Endodermal cell (in vitro differentiated cells): Measurements from ENCODE around the gene ACTN4. TPM values are rescaled to one million over a fixed set of nuclear protein-coding genes. Genes with fewer than 3 reads are reported as not detected.

Experiments used
- DNase-seq: peaks from one replicate; pipeline ENCODE4 v3.0.0-alpha.2; 2017
- H3K27ac ChIP-seq: 2 replicates; pipeline ENCODE4 v1.5.1; 2013; ENCODE audit warnings: mild to moderate bottlenecking, low read depth, low read length, moderate library complexity
- H3K27me3 ChIP-seq: 2 replicates; pipeline ENCODE4 v1.6.1; 2013; ENCODE audit warnings: mild to moderate bottlenecking, low read length, moderate library complexity; ENCODE audit not compliant: insufficient read depth, control insufficient read depth, poor library complexity, severe bottlenecking
- H3K36me3 ChIP-seq: 2 replicates; pipeline ENCODE4 v1.7.0; 2013; ENCODE audit warnings: mild to moderate bottlenecking, low read length, moderate library complexity; ENCODE audit not compliant: control insufficient read depth, insufficient read depth
- H3K4me1 ChIP-seq: one replicate; pipeline ENCODE4 v1.7.0; 2013; ENCODE audit warnings: low read length; ENCODE audit not compliant: control insufficient read depth, insufficient read depth
- H3K4me3 ChIP-seq: 2 replicates; pipeline ENCODE4 v1.5.1; 2013; ENCODE audit warnings: mild to moderate bottlenecking, low read length, moderate library complexity
- H3K9ac ChIP-seq: 2 replicates; pipeline ENCODE4 v1.6.1; 2013; ENCODE audit warnings: mild to moderate bottlenecking, low read length, moderate library complexity; ENCODE audit not compliant: poor library complexity, severe bottlenecking; ENCODE audit errors: extremely low read depth
- H3K9me3 ChIP-seq: 2 replicates; pipeline ENCODE4 v1.6.1; 2013; ENCODE audit warnings: mild to moderate bottlenecking, low read length, moderate library complexity; ENCODE audit not compliant: control insufficient read depth
- H3K27ac Mint-ChIP-seq: 2 replicates; pipeline ENCODE4 v1.8.0; 2020; ENCODE audit warnings: mixed read lengths
- H3K27me3 Mint-ChIP-seq: 2 replicates; pipeline ENCODE4 v1.8.0; 2021; ENCODE audit warnings: mild to moderate bottlenecking, mixed read lengths; ENCODE audit not compliant: insufficient read depth
- H3K36me3 Mint-ChIP-seq: 2 replicates; pipeline ENCODE4 v1.8.0; 2020; ENCODE audit warnings: low read depth, mixed read lengths
- H3K4me1 Mint-ChIP-seq: 2 replicates; pipeline ENCODE4 v1.8.0; 2020; ENCODE audit warnings: mixed read lengths
- H3K4me3 Mint-ChIP-seq: 2 replicates; pipeline ENCODE4 v1.8.0; 2020; ENCODE audit warnings: mild to moderate bottlenecking, moderate library complexity, mixed read lengths
- H3K9me3 Mint-ChIP-seq: 2 replicates; pipeline ENCODE4 v1.8.0; 2020; ENCODE audit warnings: mild to moderate bottlenecking, mixed read lengths
- CTCF ChIP-seq: fragments of 200-600 bp; sonication (generic); conservative IDR thresholded peaks from 2 replicates; pipeline ENCODE4 v1.5.0; 2021; ENCODE audit warnings: antibody characterized with exemption, mild to moderate bottlenecking
- WGBS, 2 experiments: methylation state at CpG; one replicate each; pipeline versions ENCODE4 v1.1.5 to v1.1.7; 2013; ENCODE audit warnings: missing lambda C conversion rate in 2 of 2, mixed read lengths in 1 of 2; ENCODE audit not compliant: insufficient coverage in 1 of 2, insufficient read length in 1 of 2; 5-methylcytosine and 5-hydroxymethylcytosine counted together
- total RNA-seq, 2 donors: library from RNA; stranded (reverse); fragmentation: NEBNext Ultra II Directional in 1 of 2; extraction: Animal tissue kit (Norgen Biotek cat#: 25700) in 1 of 2; gene quantifications; 2 replicates in 1 of 2; 3 replicates in 1 of 2; pipeline ENCODE4 v1.2.1, GENCODE V29; 2021

ACTN4 gene
- total RNA-seq, 2 donors from 2014 or later: 378 to 437 TPM

GRCh38 chr19:38742906-38743305 lies 95.5 kb downstream of the ACTN4 start:
- Histone ChIP-seq H3K27ac (no peak overlapping the region), H3K4me3 (no peak overlapping the region), H3K9me3 (no peaks in the 10 kb centered on the region), H3K4me1 (no peaks in the 10 kb centered on the region), H3K27me3 (no peaks in the 10 kb centered on the region), H3K9ac (no peak overlapping the region), H3K36me3 (no peaks in the 10 kb centered on the region)
- Mint-ChIP-seq H3K27ac (no peak overlapping the region), H3K9me3 (peaks cover 2% of the 10 kb centered on the region), H3K4me3 (no peak overlapping the region), H3K36me3 (peaks cover 5% of the 10 kb centered on the region), H3K4me1 (no peaks in the 10 kb centered on the region), H3K27me3 (peaks cover 7% of the 10 kb centered on the region)
- no peak for TF ChIP-seq CTCF
- WGBS, 2 experiments: 91% methylated on average over 6 of the region's 6 CpGs; no CpG with 5 or more reads in 1 of the 2 experiments
- no peak for DNase-seq

GRCh38 chr19:38743394-38744297 lies 96.2 kb downstream of the ACTN4 start:
- H3K4me3 Mint-ChIP-seq: no peak overlapping the region
- Histone ChIP-seq H3K27me3 (no peaks in the 10 kb centered on the region), H3K9me3 (no peaks in the 10 kb centered on the region), H3K27ac (no peak overlapping the region), H3K9ac (no peak overlapping the region), H3K36me3 (no peaks in the 10 kb centered on the region), H3K4me1 (no peaks in the 10 kb centered on the region), H3K4me3 (no peak overlapping the region)
- H3K36me3 Mint-ChIP-seq: peaks cover under 1% of the 10 kb centered on the region
- H3K9me3 Mint-ChIP-seq: peaks cover under 1% of the 10 kb centered on the region
- no peak overlapping the region for H3K27ac Mint-ChIP-seq
- no peak for TF ChIP-seq CTCF
- DNase-seq: no peak
- no peaks in the 10 kb centered on the region for H3K4me1 Mint-ChIP-seq
- WGBS, 2 experiments: 86 to 93% methylated on average over 15 to 19 of the region's 20 CpGs
- H3K27me3 Mint-ChIP-seq: peaks cover 5% of the 10 kb centered on the region

GRCh38 chr19:38744298-38744681 lies 96.8 kb downstream of the ACTN4 start, which contains the start of gene CAPN12:
CAPN12 (minus strand) TSS chr19:38744474; CDS start chr19:38744165, 309 bp downstream.
- H3K9me3 Mint-ChIP-seq: no peaks in the 10 kb centered on the region
- no peaks in the 10 kb centered on the region for H3K36me3 ChIP-seq
- H3K4me1 ChIP-seq: no peaks in the 10 kb centered on the region
- H3K4me3 ChIP-seq: no peak within 1 kb of the TSS
- no peaks in the 10 kb centered on the region for H3K4me1 Mint-ChIP-seq
- DNase-seq: peak; percentile 49
- H3K27ac Mint-ChIP-seq: no peak within 1 kb of the TSS
- no peak for TF ChIP-seq CTCF
- H3K4me3 Mint-ChIP-seq: no peak within 1 kb of the TSS
- no peak within 1 kb of the TSS for H3K9ac ChIP-seq
- no peak within 1 kb of the TSS for H3K27ac ChIP-seq
- WGBS, 2 experiments: 90 to 94% methylated on average over 4 to 10 of the region's 10 CpGs
- H3K36me3 Mint-ChIP-seq: no peaks in the 10 kb centered on the region
- H3K27me3 Mint-ChIP-seq: peaks cover 5% of the 10 kb centered on the region
- H3K27me3 ChIP-seq: no peaks in the 10 kb centered on the region
- H3K9me3 ChIP-seq: no peaks in the 10 kb centered on the region
